WTC11 (cell line): ENCODE results near the gene ANO10. TPM values are rescaled to one million over a fixed set of nuclear protein-coding genes. Genes with fewer than 3 reads are reported as not detected.

Source experiments
- ATAC-seq: fragments of 200-7000 bp; cut with Tn5 transposase; 2 replicates; pipeline ENCODE4 v1.10.0; 2021; ENCODE audit warnings: mild to moderate bottlenecking, moderate library complexity
- CTCF ChIA-PET: fragments of 300-600 bp; sonication (Branson Sonifier 250); formaldehyde crosslinking; loops from one replicate; lab custom pipeline; 2021; ENCODE audit warnings: antibody characterized with exemption; lab: Charles Lee
- POLR2A ChIA-PET: fragments of 350-600 bp; sonication (Branson Sonifier 250); formaldehyde crosslinking; loops from one replicate; lab custom pipeline; 2021; ENCODE audit warnings: antibody characterized with exemption; lab: Charles Lee
- DNase-seq: peaks from one replicate; pipeline ENCODE4 v3.0.0; 2021; ENCODE audit warnings: low spot score
- H3K27ac Mint-ChIP-seq: 2 replicates; pipeline ENCODE4 v1.8.0; 2021; ENCODE audit warnings: mixed read lengths
- H3K27me3 Mint-ChIP-seq: 2 replicates; pipeline ENCODE4 v1.8.0; 2021; ENCODE audit warnings: low read depth, mild to moderate bottlenecking, moderate library complexity, mixed read lengths
- H3K36me3 Mint-ChIP-seq: 2 replicates; pipeline ENCODE4 v1.8.0; 2021; ENCODE audit warnings: mixed read lengths
- H3K4me1 Mint-ChIP-seq: 2 replicates; pipeline ENCODE4 v1.8.0; 2022; ENCODE audit warnings: mixed read lengths
- H3K4me3 Mint-ChIP-seq: 2 replicates; pipeline ENCODE4 v1.8.0; 2021; ENCODE audit warnings: mild to moderate bottlenecking, moderate library complexity, mixed read lengths
- H3K9me3 Mint-ChIP-seq: 2 replicates; pipeline ENCODE4 v1.8.0; 2021; ENCODE audit warnings: mixed read lengths
- CREB1 ChIP-seq: sonication (generic); formaldehyde crosslinking; IDR thresholded peaks from 2 replicates; pipeline ENCODE4 v1.8.0; 2023; ENCODE audit warnings: mild to moderate bottlenecking, missing genetic modification reagents
- CREM ChIP-seq: sonication (generic); formaldehyde crosslinking; IDR thresholded peaks from 2 replicates; pipeline ENCODE4 v1.8.1; 2022; ENCODE audit warnings: mild to moderate bottlenecking, missing genetic modification reagents, moderate library complexity
- FOXJ3 ChIP-seq: sonication (generic); formaldehyde crosslinking; IDR thresholded peaks from 2 replicates; pipeline ENCODE4 v1.9.0; 2021; ENCODE audit warnings: missing genetic modification reagents, mild to moderate bottlenecking, borderline replicate concordance
- GABPB1 ChIP-seq: sonication (generic); formaldehyde crosslinking; IDR thresholded peaks from 2 replicates; pipeline ENCODE4 v1.8.1; 2023; ENCODE audit warnings: mild to moderate bottlenecking, missing genetic modification reagents
- IRF2 ChIP-seq: sonication (generic); formaldehyde crosslinking; IDR thresholded peaks from 2 replicates; pipeline ENCODE4 v1.8.0; 2022; ENCODE audit warnings: low read depth, missing genetic modification reagents, borderline replicate concordance
- JAZF1 ChIP-seq: fragments of 250-450 bp; sonication (Bioruptor Pico); IDR thresholded peaks from 2 replicates; pipeline ENCODE4 v1.9.0; 2021; ENCODE audit warnings: moderate library complexity, mild to moderate bottlenecking, inconsistent platforms
- MYBL2 ChIP-seq: sonication (generic); formaldehyde crosslinking; IDR thresholded peaks from 2 replicates; pipeline ENCODE4 v1.8.1; 2023; ENCODE audit warnings: mild to moderate bottlenecking, moderate library complexity, missing genetic modification reagents
- NR3C1 ChIP-seq: sonication (generic); formaldehyde crosslinking; conservative IDR thresholded peaks from 2 replicates; pipeline ENCODE4 v1.8.1; 2023; ENCODE audit warnings: low read depth, mild to moderate bottlenecking, missing genetic modification reagents
- SP1 ChIP-seq: sonication (generic); formaldehyde crosslinking; conservative IDR thresholded peaks from 2 replicates; pipeline ENCODE4 v1.8.1; 2022; ENCODE audit warnings: missing genetic modification reagents
- ZNF121 ChIP-seq: sonication (generic); formaldehyde crosslinking; IDR thresholded peaks from 2 replicates; pipeline ENCODE4 v1.8.0; 2023; ENCODE audit warnings: missing genetic modification reagents
- ZNF263 ChIP-seq: sonication (generic); formaldehyde crosslinking; IDR thresholded peaks from 2 replicates; pipeline ENCODE4 v1.8.1; 2022; ENCODE audit warnings: low read depth, mild to moderate bottlenecking, moderate library complexity, missing genetic modification reagents
- ZNF396 ChIP-seq: fragments of 250-450 bp; sonication (Bioruptor Pico); IDR thresholded peaks from 2 replicates; pipeline ENCODE4 v1.8.0; 2021; ENCODE audit warnings: mild to moderate bottlenecking, moderate library complexity, borderline replicate concordance
- total RNA-seq: library from RNA; stranded (reverse); gene quantifications from 3 replicates; pipeline ENCODE4 v1.2.3, GENCODE V29; 2021
- TF ChIP-seq, protein P1 (sequence below): sonication (generic); formaldehyde crosslinking; IDR thresholded peaks from 2 replicates; pipeline ENCODE4 v1.8.1; 2022; ENCODE audit warnings: low read depth, missing genetic modification reagents, borderline replicate concordance
- TF ChIP-seq, protein P2 (sequence below): sonication (generic); formaldehyde crosslinking; IDR thresholded peaks from 2 replicates; pipeline ENCODE4 v1.8.0; 2023; ENCODE audit warnings: missing genetic modification reagents
- TF ChIP-seq, protein P3 (sequence below): sonication (generic); formaldehyde crosslinking; IDR thresholded peaks from 2 replicates; pipeline ENCODE4 v1.8.1; 2022; ENCODE audit warnings: mild to moderate bottlenecking, missing genetic modification reagents, moderate library complexity, borderline replicate concordance
- TF ChIP-seq, protein P4 (sequence below): sonication (generic); formaldehyde crosslinking; IDR thresholded peaks from 2 replicates; pipeline ENCODE4 v1.8.1; 2023; ENCODE audit warnings: mild to moderate bottlenecking, missing genetic modification reagents, borderline replicate concordance
- TF ChIP-seq, protein P5 (sequence below): sonication (generic); formaldehyde crosslinking; IDR thresholded peaks from 2 replicates; pipeline ENCODE4 v1.8.1; 2022; ENCODE audit warnings: missing genetic modification reagents, borderline replicate concordance
- TF ChIP-seq, protein P6 (sequence below): fragments of 250-450 bp; sonication (Bioruptor Pico); IDR thresholded peaks from 2 replicates; pipeline ENCODE4 v1.9.0; 2021; ENCODE audit warnings: mild to moderate bottlenecking

ANO10 gene
- total RNA-seq, 1 experiment from 2014 or later = 35.1 TPM

DNA sequence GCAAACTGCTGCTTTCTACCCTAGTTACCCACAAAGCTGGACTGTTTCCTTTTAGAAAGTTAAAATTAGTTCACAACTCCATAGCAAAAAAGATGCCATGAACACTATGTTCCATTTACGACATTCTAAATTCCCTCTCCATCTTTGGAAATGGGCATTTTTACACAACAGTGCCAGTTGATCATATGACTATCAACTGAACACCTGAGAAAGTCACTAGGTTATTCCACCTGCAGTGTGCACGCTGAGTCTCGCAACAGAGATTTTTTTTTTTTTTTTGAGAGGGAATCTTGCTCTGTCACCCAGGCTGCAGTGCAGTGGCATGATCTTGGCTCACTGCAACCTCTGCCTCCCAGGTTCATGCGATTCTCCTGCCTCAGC is 215.2 kb downstream of the ANO10 start:
- TF ChIP-seq FOXJ3 (CRISPR knock-in tag) (no peak), IRF2 (CRISPR knock-in tag) (no peak), MYBL2 (CRISPR knock-in tag) (no peak), CREM (CRISPR knock-in tag) (no peak), ZNF121 (CRISPR knock-in tag) (no peak), NR3C1 (CRISPR knock-in tag) (no peak)
- ChIA-PET POLR2A (no interaction called here), CTCF (no interaction called here)
- ATAC-seq (no peak), DNase-seq (no peak)
- Mint-ChIP-seq H3K27ac (no peak overlapping the region), H3K27me3 (no peaks in the 10 kb centered on the region), H3K4me3 (no peak overlapping the region), H3K4me1 (no peaks in the 10 kb centered on the region), H3K9me3 (no peaks in the 10 kb centered on the region), H3K36me3 (no peaks in the 10 kb centered on the region)

DNA sequence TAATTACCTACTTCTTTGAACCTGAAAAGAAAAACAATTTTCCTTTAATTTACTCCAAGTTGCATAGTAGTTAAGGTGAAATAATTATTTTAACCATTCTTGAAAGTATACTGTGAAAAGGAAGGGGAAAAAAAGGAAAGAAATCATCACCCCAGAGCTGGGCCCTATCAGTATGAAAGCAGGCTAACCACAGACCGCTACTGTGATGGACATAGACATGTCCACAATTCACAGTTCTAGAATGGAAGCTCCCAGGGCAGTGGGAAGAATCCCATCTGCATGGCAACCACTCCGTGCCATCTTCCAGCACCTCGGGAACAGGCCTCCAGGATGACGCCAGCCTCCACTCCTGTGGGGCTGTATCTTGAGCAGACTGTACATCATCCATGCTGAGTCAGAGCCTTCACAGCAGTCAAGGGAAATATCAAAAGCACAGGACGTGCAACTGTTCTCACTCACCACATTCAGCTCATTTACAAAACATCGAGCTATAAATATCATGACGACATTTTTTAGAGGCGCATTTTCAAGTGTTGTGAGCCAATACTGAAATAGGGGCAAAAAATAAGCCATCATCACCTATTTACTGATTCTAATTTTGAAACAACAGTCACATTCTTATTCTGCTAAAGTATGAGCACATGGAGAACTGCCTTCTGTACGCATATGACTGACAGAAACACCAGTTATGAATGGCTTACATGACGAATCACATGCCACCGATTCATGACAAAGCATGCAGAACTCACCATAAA is 215.7 kb downstream of the ANO10 start:
- Mint-ChIP-seq H3K4me3 (no peak overlapping the region), H3K36me3 (no peaks in the 10 kb centered on the region), H3K27ac (no peak overlapping the region), H3K9me3 (no peaks in the 10 kb centered on the region)
- no peak for ATAC-seq
- TF ChIP-seq, protein P1, sequence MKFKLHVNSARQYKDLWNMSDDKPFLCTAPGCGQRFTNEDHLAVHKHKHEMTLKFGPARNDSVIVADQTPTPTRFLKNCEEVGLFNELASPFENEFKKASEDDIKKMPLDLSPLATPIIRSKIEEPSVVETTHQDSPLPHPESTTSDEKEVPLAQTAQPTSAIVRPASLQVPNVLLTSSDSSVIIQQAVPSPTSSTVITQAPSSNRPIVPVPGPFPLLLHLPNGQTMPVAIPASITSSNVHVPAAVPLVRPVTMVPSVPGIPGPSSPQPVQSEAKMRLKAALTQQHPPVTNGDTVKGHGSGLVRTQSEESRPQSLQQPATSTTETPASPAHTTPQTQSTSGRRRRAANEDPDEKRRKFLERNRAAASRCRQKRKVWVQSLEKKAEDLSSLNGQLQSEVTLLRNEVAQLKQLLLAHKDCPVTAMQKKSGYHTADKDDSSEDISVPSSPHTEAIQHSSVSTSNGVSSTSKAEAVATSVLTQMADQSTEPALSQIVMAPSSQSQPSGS = no peak
- TF ChIP-seq, protein P2, sequence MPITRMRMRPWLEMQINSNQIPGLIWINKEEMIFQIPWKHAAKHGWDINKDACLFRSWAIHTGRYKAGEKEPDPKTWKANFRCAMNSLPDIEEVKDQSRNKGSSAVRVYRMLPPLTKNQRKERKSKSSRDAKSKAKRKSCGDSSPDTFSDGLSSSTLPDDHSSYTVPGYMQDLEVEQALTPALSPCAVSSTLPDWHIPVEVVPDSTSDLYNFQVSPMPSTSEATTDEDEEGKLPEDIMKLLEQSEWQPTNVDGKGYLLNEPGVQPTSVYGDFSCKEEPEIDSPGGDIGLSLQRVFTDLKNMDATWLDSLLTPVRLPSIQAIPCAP (CRISPR knock-in tag) = no peak
- TF ChIP-seq, protein P3, sequence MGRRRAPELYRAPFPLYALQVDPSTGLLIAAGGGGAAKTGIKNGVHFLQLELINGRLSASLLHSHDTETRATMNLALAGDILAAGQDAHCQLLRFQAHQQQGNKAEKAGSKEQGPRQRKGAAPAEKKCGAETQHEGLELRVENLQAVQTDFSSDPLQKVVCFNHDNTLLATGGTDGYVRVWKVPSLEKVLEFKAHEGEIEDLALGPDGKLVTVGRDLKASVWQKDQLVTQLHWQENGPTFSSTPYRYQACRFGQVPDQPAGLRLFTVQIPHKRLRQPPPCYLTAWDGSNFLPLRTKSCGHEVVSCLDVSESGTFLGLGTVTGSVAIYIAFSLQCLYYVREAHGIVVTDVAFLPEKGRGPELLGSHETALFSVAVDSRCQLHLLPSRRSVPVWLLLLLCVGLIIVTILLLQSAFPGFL (CRISPR knock-in tag) = no peak
- no peak for TF ChIP-seq CREB1 (CRISPR knock-in tag)
- TF ChIP-seq, protein P4, sequence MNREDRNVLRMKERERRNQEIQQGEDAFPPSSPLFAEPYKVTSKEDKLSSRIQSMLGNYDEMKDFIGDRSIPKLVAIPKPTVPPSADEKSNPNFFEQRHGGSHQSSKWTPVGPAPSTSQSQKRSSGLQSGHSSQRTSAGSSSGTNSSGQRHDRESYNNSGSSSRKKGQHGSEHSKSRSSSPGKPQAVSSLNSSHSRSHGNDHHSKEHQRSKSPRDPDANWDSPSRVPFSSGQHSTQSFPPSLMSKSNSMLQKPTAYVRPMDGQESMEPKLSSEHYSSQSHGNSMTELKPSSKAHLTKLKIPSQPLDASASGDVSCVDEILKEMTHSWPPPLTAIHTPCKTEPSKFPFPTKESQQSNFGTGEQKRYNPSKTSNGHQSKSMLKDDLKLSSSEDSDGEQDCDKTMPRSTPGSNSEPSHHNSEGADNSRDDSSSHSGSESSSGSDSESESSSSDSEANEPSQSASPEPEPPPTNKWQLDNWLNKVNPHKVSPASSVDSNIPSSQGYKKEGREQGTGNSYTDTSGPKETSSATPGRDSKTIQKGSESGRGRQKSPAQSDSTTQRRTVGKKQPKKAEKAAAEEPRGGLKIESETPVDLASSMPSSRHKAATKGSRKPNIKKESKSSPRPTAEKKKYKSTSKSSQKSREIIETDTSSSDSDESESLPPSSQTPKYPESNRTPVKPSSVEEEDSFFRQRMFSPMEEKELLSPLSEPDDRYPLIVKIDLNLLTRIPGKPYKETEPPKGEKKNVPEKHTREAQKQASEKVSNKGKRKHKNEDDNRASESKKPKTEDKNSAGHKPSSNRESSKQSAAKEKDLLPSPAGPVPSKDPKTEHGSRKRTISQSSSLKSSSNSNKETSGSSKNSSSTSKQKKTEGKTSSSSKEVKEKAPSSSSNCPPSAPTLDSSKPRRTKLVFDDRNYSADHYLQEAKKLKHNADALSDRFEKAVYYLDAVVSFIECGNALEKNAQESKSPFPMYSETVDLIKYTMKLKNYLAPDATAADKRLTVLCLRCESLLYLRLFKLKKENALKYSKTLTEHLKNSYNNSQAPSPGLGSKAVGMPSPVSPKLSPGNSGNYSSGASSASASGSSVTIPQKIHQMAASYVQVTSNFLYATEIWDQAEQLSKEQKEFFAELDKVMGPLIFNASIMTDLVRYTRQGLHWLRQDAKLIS (CRISPR knock-in tag) = no peak
- TF ChIP-seq, all 79 proteins: peak for 0
- no peak for DNase-seq
- Mint-ChIP-seq H3K4me1 (no peaks in the 10 kb centered on the region), H3K27me3 (no peaks in the 10 kb centered on the region)
- ChIA-PET POLR2A (no interaction called here), CTCF (no interaction called here)

DNA sequence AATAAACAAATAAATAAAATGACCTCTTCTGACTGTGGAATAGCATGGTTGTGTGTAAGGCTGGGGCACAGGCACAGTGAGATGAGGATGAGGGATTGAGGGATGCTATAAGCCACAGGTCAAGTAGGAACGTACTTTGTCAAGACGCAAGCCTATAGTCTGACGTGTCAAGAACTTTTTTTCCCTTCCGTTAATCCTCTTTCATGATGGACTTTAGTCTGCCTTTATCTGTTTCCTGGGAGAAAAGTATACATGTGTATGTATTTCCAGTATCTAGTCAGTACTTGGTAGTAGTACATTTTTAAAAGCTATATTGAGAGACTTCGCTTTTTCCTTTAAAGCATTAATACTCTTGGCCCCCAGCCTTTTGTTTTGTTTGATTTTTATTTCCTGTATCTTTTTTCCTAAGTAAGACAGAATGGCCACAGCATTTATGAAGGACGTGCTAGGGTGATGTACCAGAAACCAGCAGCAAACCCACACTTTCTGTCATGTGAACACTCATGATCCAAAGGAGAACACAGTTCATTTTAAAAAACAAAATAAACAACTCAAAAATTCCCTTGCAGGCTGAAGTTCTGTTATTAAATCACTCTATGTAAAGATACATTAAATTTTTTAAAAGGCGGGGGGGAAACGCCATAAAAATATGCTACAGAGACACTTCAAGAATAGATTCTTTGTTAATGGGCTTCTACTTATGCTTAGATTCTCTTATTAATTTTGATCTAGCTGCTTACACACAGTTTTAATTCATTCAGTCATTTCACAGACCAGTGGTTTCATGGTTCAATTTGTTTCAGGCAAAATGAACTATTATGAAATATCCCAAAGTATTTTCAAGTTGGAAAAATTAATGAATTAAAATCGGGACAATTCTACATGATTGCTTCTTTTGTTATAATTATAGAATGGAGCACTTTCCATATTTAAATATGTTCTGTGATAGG is 220.8 kb downstream of the ANO10 start:
- no peaks in the 10 kb centered on the region for H3K27me3 Mint-ChIP-seq
- no peaks in the 10 kb centered on the region for H3K36me3 Mint-ChIP-seq
- CTCF ChIA-PET = no interaction called here
- H3K4me1 Mint-ChIP-seq = no peaks in the 10 kb centered on the region
- POLR2A ChIA-PET = no interaction called here
- no peak for ATAC-seq
- H3K9me3 Mint-ChIP-seq = no peaks in the 10 kb centered on the region
- no peak overlapping the region for H3K27ac Mint-ChIP-seq
- no peak for DNase-seq
- H3K4me3 Mint-ChIP-seq = no peak overlapping the region
- TF ChIP-seq ZNF263 (CRISPR knock-in tag) (no peak), JAZF1 (CRISPR knock-in tag) (no peak), SP1 (CRISPR knock-in tag) (no peak), ZNF396 (CRISPR knock-in tag) (no peak), GABPB1 (CRISPR knock-in tag) (no peak)
- TF ChIP-seq, protein P5, sequence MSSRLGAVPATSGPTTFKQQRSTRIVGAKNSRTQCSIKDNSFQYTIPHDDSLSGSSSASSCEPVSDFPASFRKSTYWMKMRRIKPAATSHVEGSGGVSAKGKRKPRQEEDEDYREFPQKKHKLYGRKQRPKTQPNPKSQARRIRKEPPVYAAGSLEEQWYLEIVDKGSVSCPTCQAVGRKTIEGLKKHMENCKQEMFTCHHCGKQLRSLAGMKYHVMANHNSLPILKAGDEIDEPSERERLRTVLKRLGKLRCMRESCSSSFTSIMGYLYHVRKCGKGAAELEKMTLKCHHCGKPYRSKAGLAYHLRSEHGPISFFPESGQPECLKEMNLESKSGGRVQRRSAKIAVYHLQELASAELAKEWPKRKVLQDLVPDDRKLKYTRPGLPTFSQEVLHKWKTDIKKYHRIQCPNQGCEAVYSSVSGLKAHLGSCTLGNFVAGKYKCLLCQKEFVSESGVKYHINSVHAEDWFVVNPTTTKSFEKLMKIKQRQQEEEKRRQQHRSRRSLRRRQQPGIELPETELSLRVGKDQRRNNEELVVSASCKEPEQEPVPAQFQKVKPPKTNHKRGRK (CRISPR knock-in tag) = no peak
- TF ChIP-seq, protein P6, sequence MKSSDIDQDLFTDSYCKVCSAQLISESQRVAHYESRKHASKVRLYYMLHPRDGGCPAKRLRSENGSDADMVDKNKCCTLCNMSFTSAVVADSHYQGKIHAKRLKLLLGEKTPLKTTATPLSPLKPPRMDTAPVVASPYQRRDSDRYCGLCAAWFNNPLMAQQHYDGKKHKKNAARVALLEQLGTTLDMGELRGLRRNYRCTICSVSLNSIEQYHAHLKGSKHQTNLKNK = no peak
